ENCODE data around the gene TTC13. TPM values are rescaled to one million over a fixed set of nuclear protein-coding genes. Genes with fewer than 3 reads are reported as not detected.

Gene TTC13
- total RNA-seq, 1 experiment from 2014 or later: 36.2 TPM

DNA sequence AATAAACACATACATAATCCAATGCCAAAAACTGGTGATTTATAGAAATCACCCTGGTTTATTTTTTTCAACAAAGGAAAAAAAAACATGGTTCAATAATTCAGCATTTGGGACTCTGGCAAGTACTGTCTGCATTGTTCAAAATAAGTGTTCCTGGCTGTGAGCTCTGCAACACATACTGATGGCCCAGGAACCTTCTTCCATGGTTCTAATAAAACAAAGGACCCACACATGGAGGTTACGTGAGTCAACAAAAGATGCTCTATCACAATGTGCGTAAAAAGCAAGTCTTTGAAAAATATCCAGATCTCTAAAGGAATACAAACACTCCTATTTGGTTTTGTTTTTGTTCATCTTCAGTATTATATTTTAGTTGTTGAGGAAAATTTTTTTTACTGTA lies 72.4 kb downstream of the TTC13 start:
- no peak for DNase-seq (ENCODE audit: low spot score)

- peak; percentile 53 for DNase-seq (ENCODE audit: low spot score)
These were observed 72.9 kb downstream of the TTC13 start for GRCh38 chr1:230905733-230906132.

GRCh38 chr1:230902349-230902923 lies 76.2 kb downstream of the TTC13 start:
- no peak for DNase-seq (ENCODE audit: low spot score)

DNA sequence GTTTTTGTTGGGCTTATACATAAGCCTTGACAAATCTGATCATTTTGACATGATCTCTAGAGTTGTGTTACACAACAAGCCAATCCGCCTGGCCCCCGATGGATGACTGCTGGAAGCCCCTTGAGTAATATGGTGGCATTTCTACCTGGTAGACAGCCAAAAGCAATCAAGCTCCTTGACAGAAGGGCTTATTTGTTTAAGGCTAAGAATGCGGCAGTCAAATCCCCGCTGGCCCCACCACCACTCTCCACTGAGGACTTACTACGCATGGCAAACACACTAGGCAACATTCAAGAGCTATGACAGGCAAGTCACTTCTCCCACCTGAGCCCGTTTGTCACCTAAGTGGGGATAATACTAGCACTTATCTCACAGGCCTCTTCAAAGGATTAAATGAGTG lies 77.0 kb downstream of the TTC13 start:
- DNase-seq (ENCODE audit: low spot score): no peak

GRCh38 chr1:230900984-230901383 lies 77.7 kb downstream of the TTC13 start:
- DNase-seq (ENCODE audit: low spot score): no peak

DNA sequence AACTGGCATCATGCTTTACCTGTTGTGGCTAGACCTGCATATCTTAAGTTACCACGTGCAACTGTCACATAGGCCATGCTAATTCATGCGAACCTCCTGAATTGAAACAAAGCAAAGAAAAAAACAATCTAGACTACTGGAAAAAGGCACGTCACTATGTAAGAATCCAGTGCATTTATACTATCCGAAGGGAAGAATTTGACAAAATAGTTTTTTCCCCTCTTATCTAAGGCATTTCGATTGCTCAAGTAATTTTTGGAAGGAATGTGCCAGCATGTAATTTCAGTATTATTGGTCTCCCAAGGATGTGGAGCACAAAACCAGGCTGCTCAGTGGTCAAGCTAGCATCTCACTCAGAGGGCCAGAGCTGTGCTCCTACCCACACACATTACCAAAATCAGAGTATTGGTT lies 78.8 kb downstream of the TTC13 start:
- peak; percentile 20 for DNase-seq (ENCODE audit: low spot score)

DNA sequence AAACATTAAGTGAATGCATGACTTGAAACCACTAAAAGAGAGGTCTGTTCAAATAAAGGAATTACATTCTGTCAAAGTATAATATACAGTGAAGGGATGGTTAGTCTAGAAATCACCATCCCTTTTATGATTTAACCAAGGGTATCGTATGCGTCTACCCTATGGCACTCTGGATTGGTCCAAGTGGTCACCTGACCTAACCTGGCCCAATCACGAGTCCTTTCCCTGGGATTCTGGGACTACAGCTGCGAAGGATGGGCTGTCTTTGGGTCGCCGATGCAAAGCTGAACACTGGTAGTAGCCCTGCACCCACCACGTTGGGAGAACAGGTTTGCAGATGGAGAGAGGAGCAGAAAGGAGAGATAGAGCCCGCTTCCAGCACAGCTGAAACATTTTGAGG lies 79.9 kb downstream of the TTC13 start:
- no peak for DNase-seq (ENCODE audit: low spot score)

- no peak for DNase-seq (ENCODE audit: low spot score)
These were observed 80.5 kb downstream of the TTC13 start for GRCh38 chr1:230898144-230898543.

GRCh38 chr1:230896779-230897178 lies 81.9 kb downstream of the TTC13 start:
- DNase-seq (ENCODE audit: low spot score): no peak

DNA sequence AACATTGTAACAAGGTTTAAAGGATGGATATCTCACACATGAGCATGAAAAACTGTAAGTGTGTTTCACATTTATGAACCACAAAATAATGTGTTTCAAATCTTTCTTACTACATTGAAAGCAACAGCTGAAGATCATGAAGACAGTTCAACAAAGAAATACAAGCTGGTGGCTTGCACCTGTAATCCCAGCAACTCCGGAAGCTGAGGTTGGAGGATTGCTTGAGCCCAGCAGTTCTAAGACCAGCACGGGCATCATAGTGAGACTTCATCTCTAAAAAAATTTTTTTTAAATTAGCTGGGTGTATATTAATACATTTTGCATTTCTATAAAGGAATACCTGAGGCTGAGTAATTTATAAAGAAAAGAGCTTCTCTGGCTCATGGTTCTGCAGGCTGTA lies 83.2 kb downstream of the TTC13 start:
- no peak for DNase-seq (ENCODE audit: low spot score)

DNA sequence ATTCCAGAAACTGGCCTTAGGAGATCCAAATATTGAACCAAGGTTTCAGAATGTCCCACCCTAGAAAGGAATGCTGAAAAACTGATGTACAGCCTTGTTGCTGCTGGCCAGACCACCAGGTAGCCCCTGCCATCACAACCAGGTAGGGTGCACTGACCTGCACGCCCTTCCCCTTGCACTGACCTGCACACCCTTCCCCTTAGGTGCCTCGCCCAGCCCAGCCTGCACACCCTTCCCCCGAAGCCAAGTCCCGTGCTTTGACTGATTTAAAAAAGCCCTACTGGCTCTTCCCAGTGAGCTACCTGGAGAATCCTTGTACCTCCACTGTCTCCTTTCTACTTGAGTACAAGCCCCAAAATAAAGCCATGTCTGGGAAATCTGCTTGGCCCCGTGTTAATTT lies 84.0 kb downstream of the TTC13 start:
- DNase-seq (ENCODE audit: low spot score): no peak

- no peak for DNase-seq (ENCODE audit: low spot score)
These were observed 84.6 kb downstream of the TTC13 start for GRCh38 chr1:230894032-230894431.

DNA sequence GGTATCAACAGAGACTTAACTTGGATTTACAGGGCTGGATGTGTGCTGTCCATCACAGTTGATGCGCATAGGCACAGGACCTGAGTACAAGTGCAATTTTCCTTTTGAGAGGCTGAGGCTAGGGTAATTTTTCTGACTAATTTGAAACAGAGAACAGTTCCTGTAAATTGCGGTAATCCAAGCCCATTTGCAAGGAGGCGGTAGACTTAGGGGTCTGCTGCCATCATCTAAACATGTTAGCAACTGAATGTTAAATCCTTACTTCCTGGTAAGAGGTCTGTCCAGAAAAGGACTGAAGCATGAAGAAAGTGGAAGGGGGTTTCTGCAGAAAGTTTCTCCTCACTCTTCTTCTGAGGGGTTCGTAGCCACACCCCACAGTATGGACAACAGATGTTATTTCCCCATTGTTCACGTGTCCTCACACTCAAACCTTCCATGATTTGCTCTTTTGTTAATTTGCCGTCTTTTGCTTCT lies 86.6 kb downstream of the TTC13 start:
- no peak for DNase-seq (ENCODE audit: low spot score)

GRCh38 chr1:230891413-230891812 lies 87.2 kb downstream of the TTC13 start:
- DNase-seq (ENCODE audit: low spot score): peak; percentile 27

DNA sequence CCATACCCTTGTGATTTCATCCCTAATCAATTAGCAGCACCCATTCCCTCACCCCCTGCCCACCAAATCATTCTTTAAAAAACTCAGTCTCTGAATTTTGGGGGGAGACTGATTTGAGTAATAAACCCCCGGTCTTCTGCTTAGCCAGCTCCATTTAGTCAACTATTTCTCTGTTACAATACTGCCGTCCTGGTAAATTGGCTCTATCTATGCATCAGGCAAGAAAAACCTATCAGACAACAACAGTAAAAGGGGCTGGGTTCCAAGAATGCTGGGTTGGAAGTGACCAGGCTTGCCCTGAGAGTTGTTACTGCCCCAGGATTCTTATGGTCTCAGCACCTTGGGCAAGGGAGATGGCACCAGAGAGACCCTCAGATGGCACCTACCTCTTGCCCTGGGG lies 94.0 kb downstream of the TTC13 start:
- DNase-seq (ENCODE audit: low spot score): no peak

GRCh38 chr1:230883967-230884366 lies 94.7 kb downstream of the TTC13 start:
- no peak for DNase-seq (ENCODE audit: low spot score)

DNA sequence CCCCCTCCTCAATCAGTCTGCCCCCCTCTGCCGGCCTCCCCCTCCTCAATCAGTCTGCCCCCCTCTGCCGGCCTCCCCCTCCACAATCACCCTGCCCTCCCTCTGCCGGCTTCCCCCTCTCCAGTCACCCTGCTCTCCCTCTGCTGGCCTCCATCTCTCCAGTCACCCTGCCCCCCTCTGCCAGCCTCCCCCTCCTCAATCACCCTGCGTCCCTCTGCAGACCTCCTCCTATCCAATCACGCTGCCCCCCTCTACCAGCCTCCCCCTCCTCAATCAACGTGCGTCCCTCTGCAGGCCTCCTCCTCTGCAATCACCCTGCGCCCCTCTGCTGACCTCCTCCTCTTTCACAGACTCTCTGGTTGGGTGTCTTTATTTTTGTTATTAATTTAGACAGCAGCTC lies 98.9 kb downstream of the TTC13 start:
- DNase-seq (ENCODE audit: low spot score): no peak

- no peak for DNase-seq (ENCODE audit: low spot score)
These were observed 100.1 kb downstream of the TTC13 start for GRCh38 chr1:230878591-230878990.

GRCh38 chr1:230877924-230878590 lies 100.6 kb downstream of the TTC13 start:
- DNase-seq (ENCODE audit: low spot score): no peak

GRCh38 chr1:230877146-230877923 lies 101.3 kb downstream of the TTC13 start:
- DNase-seq (ENCODE audit: low spot score): peak; percentile 60

GRCh38 chr1:230876660-230877059 lies 102.0 kb downstream of the TTC13 start:
- DNase-seq (ENCODE audit: low spot score): no peak

DNA sequence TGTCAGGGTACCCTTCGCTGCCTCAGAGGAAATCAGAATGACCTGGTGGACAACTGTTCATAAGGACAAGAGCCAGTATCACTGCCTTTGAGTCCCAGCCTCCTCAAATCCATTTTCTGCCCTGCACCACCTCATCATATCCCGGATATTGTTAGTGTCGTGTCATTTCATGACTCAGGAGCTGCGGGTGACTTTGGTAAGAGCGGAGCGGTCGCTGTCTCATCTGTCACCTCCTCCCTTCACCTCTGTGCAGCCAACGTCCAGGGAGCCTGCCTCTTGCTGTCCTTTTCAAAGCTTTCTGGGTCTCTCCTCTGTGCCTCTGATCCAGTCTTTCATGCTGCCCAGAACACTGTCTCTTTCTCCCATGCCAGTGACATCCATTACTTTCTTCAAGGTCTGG lies 103.3 kb downstream of the TTC13 start:
- no peak for DNase-seq (ENCODE audit: low spot score)

DNA sequence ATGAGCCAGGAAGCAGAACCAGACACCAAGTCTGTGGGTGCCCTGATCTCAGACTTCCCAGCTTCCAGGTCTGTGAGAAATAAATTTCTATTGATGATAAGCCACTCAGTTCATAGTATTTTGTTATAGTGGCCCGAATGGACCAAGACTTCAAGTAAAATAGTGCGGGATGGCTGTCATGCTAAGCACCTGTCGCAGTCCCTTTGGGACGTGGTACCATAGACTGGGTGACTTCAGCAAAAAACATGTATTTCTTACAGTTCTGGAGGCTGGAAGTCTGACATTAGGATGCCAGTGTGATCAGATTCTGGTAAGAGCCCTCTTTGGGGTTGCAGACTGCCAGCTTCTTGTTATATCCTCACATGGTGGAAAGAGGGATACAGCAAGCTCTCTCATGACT lies 107.7 kb downstream of the TTC13 start:
- no peak for DNase-seq (ENCODE audit: low spot score)
